Glomerular endothelial cell (primary cell): ENCODE measurements around the gene OR6B1. TPM values are rescaled to one million over a fixed set of nuclear protein-coding genes. Genes with fewer than 3 reads are reported as not detected.
"Not testable (repeated sequence)": the region's sequence is repeated elsewhere in the genome, so short reads cannot be mapped to it uniquely, and the experiment has no call there.

Experiments used
- DNase-seq: peaks from one replicate; pipeline ENCODE4 v3.0.0-alpha.2; 2011; ENCODE audit warnings: low read depth, low spot score; ENCODE audit errors: extremely low read depth
- total RNA-seq: library from RNA; depleted of rRNA; stranded (reverse); fragments of >200 nt; gene quantifications from 2 replicates; pipeline ENCODE4 v1.2.3, GENCODE V29; 2015

Gene OR6B1
- total RNA-seq, 1 donor from 2014 or later: not detected

DNA sequence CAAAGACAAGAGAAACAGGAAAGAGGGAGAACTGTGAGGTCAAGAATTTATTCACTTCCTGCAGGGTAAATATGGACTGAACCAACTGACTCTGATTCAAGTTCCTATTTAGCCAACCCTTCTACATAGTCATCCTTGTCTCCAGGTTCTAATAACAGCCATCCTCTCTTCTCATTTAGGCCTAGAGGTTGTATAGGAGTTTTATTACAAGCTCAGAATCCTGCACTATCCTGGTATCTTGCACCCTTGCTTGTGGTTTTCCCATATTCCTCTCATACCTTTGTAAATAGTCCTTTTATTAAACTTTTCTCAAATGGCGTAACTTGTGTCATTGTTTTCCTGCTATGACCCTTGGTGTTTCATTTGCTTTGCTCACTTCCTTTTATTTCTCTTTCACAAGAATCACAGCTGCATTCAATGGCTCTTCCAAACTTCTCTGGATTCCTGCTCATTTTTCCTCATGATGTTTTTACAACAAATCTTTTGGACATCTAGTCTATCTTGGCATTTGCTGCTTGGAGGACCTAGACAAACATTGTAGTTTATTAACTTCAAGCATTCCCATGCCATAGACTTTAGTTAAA, 36.3 kb downstream of the OR6B1 start:
- DNase-seq: no peak

- DNase-seq: no peak
Observed at GRCh38 chr7:144037414-144038035, 37.4 kb downstream of the OR6B1 start.

DNA sequence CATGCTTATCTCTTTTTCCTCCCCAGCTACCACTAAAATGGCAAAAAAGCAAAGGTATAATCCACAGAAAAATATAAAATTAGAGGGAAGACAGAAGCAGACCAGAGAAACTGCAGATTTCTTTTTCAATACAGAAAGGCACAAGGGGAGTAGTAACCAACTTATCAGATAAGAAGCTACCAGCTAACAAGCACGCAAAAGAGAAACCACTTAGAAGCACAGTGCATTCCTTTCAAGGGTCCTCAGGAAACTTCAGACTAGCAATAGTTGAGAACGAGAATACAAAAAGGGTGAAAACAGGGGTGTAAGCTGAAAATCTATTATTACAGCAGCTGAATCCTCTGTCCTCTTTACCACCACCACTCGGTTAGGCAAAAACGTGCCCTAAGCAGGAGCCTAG, 38.8 kb downstream of the OR6B1 start:
- DNase-seq: no peak

DNA sequence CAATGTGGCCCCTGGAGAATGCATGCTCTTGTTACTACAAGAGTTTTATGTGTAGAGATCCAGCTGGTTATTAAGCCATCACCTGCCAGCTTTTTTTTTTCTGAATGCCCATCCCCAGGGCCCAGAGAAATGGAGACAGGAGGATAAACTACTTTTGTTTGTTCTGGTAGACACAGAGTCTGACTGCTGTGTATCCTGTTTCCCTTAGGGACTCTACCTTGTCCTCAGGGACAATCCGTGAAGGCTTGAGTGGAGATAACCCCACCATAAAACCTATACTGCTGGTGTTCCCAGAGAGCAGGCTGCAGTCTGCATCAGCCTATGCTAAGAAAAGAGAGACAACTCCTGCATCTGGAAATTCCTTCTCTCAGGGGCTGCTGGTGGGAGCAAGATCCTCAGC, 48.5 kb downstream of the OR6B1 start, which contains the start of gene OR2A5:
Gene OR2A5 (plus strand): TSS at position 301 of the 400 bp plus-strand sequence. CDS start 1,454 bp downstream, outside the sequence.
- DNase-seq: no peak

GRCh38 chr7:144049491-144049890, 49.4 kb downstream of the OR6B1 start:
- DNase-seq: no peak

GRCh38 chr7:144050093-144050492, 50.0 kb downstream of the OR6B1 start:
- no peak for DNase-seq

DNA sequence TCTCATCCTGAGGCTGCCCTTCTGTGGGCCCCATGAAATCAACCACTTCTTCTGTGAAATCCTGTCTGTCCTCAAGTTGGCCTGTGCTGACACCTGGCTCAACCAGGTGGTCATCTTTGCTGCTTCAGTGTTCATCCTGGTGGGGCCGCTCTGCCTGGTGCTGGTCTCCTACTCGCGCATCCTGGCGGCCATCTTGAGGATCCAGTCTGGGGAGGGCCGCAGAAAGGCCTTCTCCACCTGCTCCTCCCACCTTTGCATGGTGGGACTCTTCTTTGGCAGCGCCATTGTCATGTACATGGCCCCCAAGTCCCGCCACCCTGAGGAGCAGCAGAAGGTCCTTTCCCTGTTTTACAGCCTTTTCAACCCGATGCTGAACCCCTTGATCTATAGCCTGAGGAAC, 50.8 kb downstream of the OR6B1 start:
- DNase-seq: not testable (repeated sequence)

DNA sequence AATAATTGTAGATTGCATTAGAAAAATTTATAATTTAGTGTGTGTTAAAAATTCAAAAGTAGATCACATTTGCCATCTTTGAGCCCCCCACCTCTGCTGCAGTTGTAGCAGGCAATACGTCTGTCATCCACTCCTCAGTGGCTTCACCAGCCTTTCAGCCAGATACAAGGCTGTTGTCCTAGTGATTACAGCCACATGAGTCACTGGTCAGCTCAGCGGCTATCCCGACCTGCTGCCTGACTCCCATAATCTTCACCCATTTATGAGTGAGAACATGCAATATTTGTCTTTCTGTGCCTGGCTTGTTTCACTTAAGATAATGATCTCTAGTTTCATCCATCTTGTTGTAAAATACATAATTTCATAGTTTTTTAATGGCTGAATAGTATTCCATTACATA, 57.8 kb downstream of the OR6B1 start:
- DNase-seq: no peak

Other genes with a start within 250 kb of the OR6B1 start
- gene CTAGE6, start 242.6 kb upstream of the OR6B1 start, total RNA-seq: 0.39 and 0.88 TPM in 2 replicates
- gene TCAF1, start 98.1 kb upstream of the OR6B1 start, total RNA-seq: 56.3 and 63.1 TPM in 2 replicates
- gene OR2F2, start 65.1 kb upstream of the OR6B1 start, total RNA-seq: 0.23 TPM in 1 of 2 replicates, not detected in the other
- not detected in 2 replicates for gene OR2F1, start 45.5 kb upstream of the OR6B1 start, total RNA-seq
- gene OR2A5, start 48.6 kb downstream of the OR6B1 start, total RNA-seq: not detected in 2 replicates
- not detected in 2 replicates for gene OR2A25, start 69.5 kb downstream of the OR6B1 start, total RNA-seq
- gene OR2A12, start 86.0 kb downstream of the OR6B1 start, total RNA-seq: not detected in 2 replicates
- gene OR2A2, start 109.3 kb downstream of the OR6B1 start, total RNA-seq: not detected in 2 replicates
- gene OR2A14, start 122.9 kb downstream of the OR6B1 start, total RNA-seq: not detected in 2 replicates
- gene CTAGE4, start 183.1 kb downstream of the OR6B1 start, total RNA-seq: 0.19 TPM in 1 of 2 replicates, not detected in the other
- gene ARHGEF35, start 195.5 kb downstream of the OR6B1 start, total RNA-seq: 0.73 TPM in 1 of 2 replicates, not detected in the other
- not detected in 2 replicates for gene OR2A42, start 239.3 kb downstream of the OR6B1 start, total RNA-seq